B cell (primary cell): ENCODE measurements around the gene RTBDN. TPM values are rescaled to one million over a fixed set of nuclear protein-coding genes. Genes with fewer than 3 reads are reported as not detected.

Source experiments
- ATAC-seq: fragments of 200-7000 bp; cut with Tn5 transposase; one replicate; pipeline ENCODE4 v1.10.0; 2021; ENCODE audit warnings: low read depth, mild to moderate bottlenecking, moderate number of reproducible peaks, moderate library complexity
- CTCF ChIA-PET: fragments of 350-600 bp; sonication (Branson Sonifier 250); formaldehyde crosslinking; loops from one replicate; lab custom pipeline; 2021; ENCODE audit warnings: antibody characterized with exemption, inconsistent platforms; lab: Charles Lee
- POLR2A ChIA-PET: fragments of 350-600 bp; sonication (Branson Sonifier 250); formaldehyde crosslinking; loops from one replicate; lab custom pipeline; 2021; ENCODE audit warnings: antibody characterized with exemption; lab: Charles Lee
- DNase-seq: peaks from one replicate; pipeline ENCODE4 v3.0.0; 2013
- H2AFZ ChIP-seq: 2 replicates; pipeline ENCODE4 v1.6.1; 2012; ENCODE audit warnings: mild to moderate bottlenecking, low read depth, low read length; ENCODE audit not compliant: insufficient read depth, poor library complexity, severe bottlenecking
- H3K27ac ChIP-seq, 2 donors: 1 replicate in 1 of 2; 2 replicates in 1 of 2; pipeline ENCODE4 v1.5.1; 2012 to 2013; ENCODE audit warnings: low read length in 2 of 2, mild to moderate bottlenecking in 2 of 2, moderate library complexity in 1 of 2
- H3K27me3 ChIP-seq, 4 experiments: fragments of 200-600 bp in 1 of 4; sonication (generic) in 1 of 4; replicated peaks in 1 of 4; 1 replicate in 2 of 4; 2 replicates in 2 of 4; pipeline versions ENCODE4 v1.6.1 to v1.7.0; 2013 to 2016; ENCODE audit warnings: low read length in 3 of 4, mild to moderate bottlenecking in 2 of 4, mixed read lengths in 1 of 4, moderate library complexity in 1 of 4; ENCODE audit not compliant: insufficient read depth in 4 of 4, control insufficient read depth in 3 of 4; ENCODE audit errors: control extremely low read depth in 1 of 4
- H3K36me3 ChIP-seq, 2 experiments: replicated peaks in 1 of 2; 1 replicate in 1 of 2; 2 replicates in 1 of 2; pipeline versions ENCODE4 v1.6.1 to v1.7.1; 2013; ENCODE audit warnings: low read length in 1 of 2; ENCODE audit not compliant: insufficient read depth in 2 of 2, control insufficient read depth in 1 of 2; ENCODE audit errors: control extremely low read depth in 1 of 2, extremely low read depth in 1 of 2
- H3K4me1 ChIP-seq, 2 donors: fragments of 200-600 bp in 1 of 2; sonication (generic) in 1 of 2; 1 replicate in 1 of 2; 2 replicates in 1 of 2; pipeline versions ENCODE4 v1.5.1 to v1.6.1; 2013 to 2017; ENCODE audit warnings: low read length in 2 of 2; ENCODE audit not compliant: control insufficient read depth in 2 of 2, insufficient read depth in 2 of 2
- H3K4me2 ChIP-seq: replicated peaks from 2 replicates; pipeline ENCODE3; 2012; ENCODE audit warnings: mild to moderate bottlenecking, low read depth, low read length; ENCODE audit not compliant: poor library complexity, severe bottlenecking
- H3K4me3 ChIP-seq, 5 experiments: fragments of 200-600 bp in 1 of 5; sonication (generic) in 1 of 5; 1 replicate in 3 of 5; 2 replicates in 2 of 5; pipeline versions ENCODE4 v1.5.1 to v1.7.0; 2011 to 2016; ENCODE audit warnings: low read length in 4 of 5, mild to moderate bottlenecking in 4 of 5, low read depth in 2 of 5, control low read depth in 1 of 5, moderate library complexity in 1 of 5; ENCODE audit not compliant: insufficient read depth in 1 of 5; ENCODE audit errors: control extremely low read depth in 1 of 5, extremely low read depth in 1 of 5
- H3K79me2 ChIP-seq: fragments of 200-600 bp; sonication (generic); one replicate; pipeline ENCODE4 v1.6.0; 2016; ENCODE audit warnings: low read length; ENCODE audit not compliant: control insufficient read depth, insufficient read depth
- H3K9ac ChIP-seq: fragments of 200-600 bp; sonication (generic); 2 replicates; pipeline ENCODE4 v1.6.1; 2017; ENCODE audit warnings: mild to moderate bottlenecking, low read length, moderate library complexity
- H3K9me3 ChIP-seq, 3 donors: one replicate each; pipeline versions ENCODE4 v1.6.1 to v1.7.1; 2013; ENCODE audit warnings: low read length in 2 of 3; ENCODE audit not compliant: control insufficient read depth in 2 of 3, insufficient read depth in 1 of 3; ENCODE audit errors: control extremely low read depth in 1 of 3
- H4K20me1 ChIP-seq: 2 replicates; pipeline ENCODE4 v1.6.0; 2012; ENCODE audit warnings: mild to moderate bottlenecking, low read length; ENCODE audit not compliant: insufficient read depth, control insufficient read depth, poor library complexity, severe bottlenecking
- H3K27ac Mint-ChIP-seq: one replicate; pipeline ENCODE4 v1.8.0; 2021; ENCODE audit warnings: mixed read lengths
- H3K27me3 Mint-ChIP-seq: one replicate; pipeline ENCODE4 v1.8.0; 2021; ENCODE audit warnings: mixed read lengths
- H3K4me1 Mint-ChIP-seq: one replicate; pipeline ENCODE4 v1.8.0; 2021; ENCODE audit warnings: mixed read lengths
- H3K4me3 Mint-ChIP-seq: one replicate; pipeline ENCODE4 v1.8.0; 2021; ENCODE audit warnings: mixed read lengths
- H3K9me3 Mint-ChIP-seq: one replicate; pipeline ENCODE4 v1.8.0; 2022; ENCODE audit warnings: mixed read lengths; ENCODE audit not compliant: insufficient read depth
- EZH2 ChIP-seq: IDR thresholded peaks from 2 replicates; pipeline ENCODE4 v1.6.1; 2012; ENCODE audit warnings: borderline replicate concordance, low read depth, mild to moderate bottlenecking, moderate library complexity, low read length; ENCODE audit not compliant: insufficient read depth, poor library complexity, severe bottlenecking
- WGBS: methylation state at CpG from one replicate; pipeline ENCODE4 v1.1.5; 2013; ENCODE audit warnings: missing lambda C conversion rate; ENCODE audit not compliant: insufficient coverage; 5-methylcytosine and 5-hydroxymethylcytosine counted together
- intact Hi-C: fragments of 100-400 bp; cut with micrococcal nuclease; formaldehyde crosslinking; loops from one replicate; pipeline ENCODE4 v1.10.0; 2022
- polyA plus RNA-seq: library from polyadenylated mRNA; depleted of rRNA; stranded (reverse); fragments of >200 nt; gene quantifications from 2 replicates; pipeline ENCODE4 v1.2.3, GENCODE V29; 2012
- total RNA-seq, 2 donors: library from RNA; stranded (reverse); fragments of 120-200 nt in 1 of 2; gene quantifications; 1 replicate in 1 of 2; 2 replicates in 1 of 2; pipeline versions ENCODE4 v1.2.3 to v1.2.4, GENCODE V29; 2013 to 2022
- TF ChIP-seq, protein P1 (sequence below): fragments of 200-600 bp; IDR thresholded peaks from one replicate; pipeline ENCODE4 v1.8.0; 2022; ENCODE audit warnings: antibody characterized with exemption, mild to moderate bottlenecking

RTBDN gene
- total and polyA plus RNA-seq, 2 donors (not counting 1 experiment from before 2014, with no cell fraction given) = not detected

- intact Hi-C loops = no loop called here
- H3K9me3 Mint-ChIP-seq = no peaks in the 10 kb centered on the region
- peaks cover 8% of the 10 kb centered on the region for H3K79me2 ChIP-seq
- peak overlapping the region; percentile 87 for H2AFZ ChIP-seq
- H3K27me3 Mint-ChIP-seq = peaks cover 3% of the 10 kb centered on the region
- no peak for DNase-seq
- no peaks in the 10 kb centered on the region for H4K20me1 ChIP-seq
- H3K4me2 ChIP-seq = peak overlapping the region; percentile 100
- peaks cover 0 to 2% (median 0%) of the 10 kb centered on the region in 3 donors for H3K9me3 ChIP-seq
- peak overlapping the region in 1 of 2 donors; percentile 60 for H3K27ac ChIP-seq
- peaks cover 23 to 33% of the 10 kb centered on the region in 2 donors for H3K4me1 ChIP-seq
- POLR2A ChIA-PET = interaction anchor here (0.6 to 1.9 kb wide), 3 partner anchors 10 to 104 kb away, joined by 4 to 10 read pairs (median 5); partner anchors contain the start of gene JUNB
- H3K4me1 Mint-ChIP-seq = peaks cover 27% of the 10 kb centered on the region
- peaks cover 0 to 3% of the 10 kb centered on the region in 2 experiments for H3K36me3 ChIP-seq
- H3K9ac ChIP-seq = peak overlapping the region; percentile 87
- H3K4me3 ChIP-seq = peak overlapping the region; percentile 32 to 87 (median 83)
- no peak for ATAC-seq
- CTCF ChIA-PET = interaction anchor here (0.8 to 17.9 kb wide), 4 partner anchors 8 to 296 kb away, joined by 3 to 1147 read pairs (median 4); partner anchors contain the start of genes HOOK2 and JUNB
- no peaks in the 10 kb centered on the region for H3K27me3 ChIP-seq
- WGBS = 22% methylated on average over 38 of the region's 38 CpGs
- peak overlapping the region; percentile 29 for H3K27ac Mint-ChIP-seq
- H3K4me3 Mint-ChIP-seq = peak overlapping the region; percentile 88
- no peak for TF ChIP-seq EZH2
- TF ChIP-seq, protein P1, sequence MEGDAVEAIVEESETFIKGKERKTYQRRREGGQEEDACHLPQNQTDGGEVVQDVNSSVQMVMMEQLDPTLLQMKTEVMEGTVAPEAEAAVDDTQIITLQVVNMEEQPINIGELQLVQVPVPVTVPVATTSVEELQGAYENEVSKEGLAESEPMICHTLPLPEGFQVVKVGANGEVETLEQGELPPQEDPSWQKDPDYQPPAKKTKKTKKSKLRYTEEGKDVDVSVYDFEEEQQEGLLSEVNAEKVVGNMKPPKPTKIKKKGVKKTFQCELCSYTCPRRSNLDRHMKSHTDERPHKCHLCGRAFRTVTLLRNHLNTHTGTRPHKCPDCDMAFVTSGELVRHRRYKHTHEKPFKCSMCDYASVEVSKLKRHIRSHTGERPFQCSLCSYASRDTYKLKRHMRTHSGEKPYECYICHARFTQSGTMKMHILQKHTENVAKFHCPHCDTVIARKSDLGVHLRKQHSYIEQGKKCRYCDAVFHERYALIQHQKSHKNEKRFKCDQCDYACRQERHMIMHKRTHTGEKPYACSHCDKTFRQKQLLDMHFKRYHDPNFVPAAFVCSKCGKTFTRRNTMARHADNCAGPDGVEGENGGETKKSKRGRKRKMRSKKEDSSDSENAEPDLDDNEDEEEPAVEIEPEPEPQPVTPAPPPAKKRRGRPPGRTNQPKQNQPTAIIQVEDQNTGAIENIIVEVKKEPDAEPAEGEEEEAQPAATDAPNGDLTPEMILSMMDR = no peak
Observed at GRCh38 chr19:12800923-12801465, 33.4 kb downstream of the RTBDN start.

DNA sequence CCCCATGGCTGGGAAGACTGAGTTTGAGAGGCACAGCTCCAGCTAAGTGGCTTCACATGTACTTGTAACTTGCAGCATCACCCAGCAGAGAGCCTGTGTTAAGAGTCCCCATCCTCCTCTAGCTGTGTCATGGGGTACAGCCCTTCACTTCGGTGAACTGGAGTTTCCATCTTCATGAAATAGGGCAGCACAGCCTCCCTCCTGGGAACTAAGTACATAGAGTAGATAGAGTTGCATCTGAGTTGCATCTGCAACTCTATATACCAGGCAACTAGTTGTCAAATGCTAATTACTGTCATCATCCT lies 34.0 kb downstream of the RTBDN start:
- H2AFZ ChIP-seq = no peak overlapping the region
- Mint-ChIP-seq H3K4me1 (peaks cover 30% of the 10 kb centered on the region), H3K9me3 (no peaks in the 10 kb centered on the region), H3K27me3 (peaks cover 3% of the 10 kb centered on the region), H3K27ac (no peak overlapping the region), H3K4me3 (peak overlapping the region; percentile 88)
- H3K79me2 ChIP-seq = peaks cover 8% of the 10 kb centered on the region
- intact Hi-C loops = no loop called here
- CTCF ChIA-PET = interaction anchor here (0.6 to 17.9 kb wide), 5 partner anchors 9 to 296 kb away, joined by 3 to 1147 read pairs (median 3); partner anchors contain the start of genes HOOK2 and JUNB
- no peak overlapping the region for H3K4me3 ChIP-seq
- H3K4me2 ChIP-seq = peak overlapping the region; percentile 100
- no CpG with 5 or more reads among the region's 1 CpG for WGBS
- DNase-seq (no peak), ATAC-seq (no peak)
- no peaks in the 10 kb centered on the region for H3K9me3 ChIP-seq
- TF ChIP-seq, protein P1 = no peak
- no peak for TF ChIP-seq EZH2
- peaks cover 0 to 3% of the 10 kb centered on the region in 2 experiments for H3K36me3 ChIP-seq
- H3K27ac ChIP-seq = no peak overlapping the region
- H4K20me1 ChIP-seq = no peaks in the 10 kb centered on the region
- H3K27me3 ChIP-seq = no peaks in the 10 kb centered on the region
- H3K4me1 ChIP-seq = peaks cover 28 to 36% of the 10 kb centered on the region in 2 donors
- POLR2A ChIA-PET = interaction anchor here (0.6 to 1.9 kb wide), 3 partner anchors 9 to 105 kb away, joined by 4 to 10 read pairs (median 5); partner anchors contain the start of gene JUNB
- H3K9ac ChIP-seq = peak overlapping the region; percentile 87
